NB4 (cell line): ENCODE results near the gene CASQ2.
A peak's percentile ranks its signal among the peaks of the same experiment; 100 is the strongest.

ENCODE experiments used
- DNase-seq: peaks from one replicate; pipeline ENCODE4 v3.0.0; 2010; ENCODE audit warnings: low read depth
- H3K4me3 ChIP-seq: one replicate; pipeline ENCODE4 v1.5.1; 2011; ENCODE audit warnings: mild to moderate bottlenecking, low read depth, low read length, moderate library complexity
- MYC ChIP-seq: IDR thresholded peaks from 2 replicates; pipeline ENCODE4 v1.6.1; 2011; ENCODE audit warnings: low read depth, low read length
- POLR2A ChIP-seq: IDR thresholded peaks from 2 replicates; pipeline ENCODE4 v1.6.1; 2011; ENCODE audit warnings: mild to moderate bottlenecking; ENCODE audit not compliant: insufficient read length; ENCODE audit errors: extremely low read depth
- TF ChIP-seq, protein P1 (sequence below): IDR thresholded peaks from one replicate; pipeline ENCODE4 v1.5.1; 2012; ENCODE audit warnings: low read depth, low read length
- TF ChIP-seq, protein P2 (sequence below): IDR thresholded peaks from 2 replicates; pipeline ENCODE4 v1.6.1; 2011; ENCODE audit warnings: low read depth, low read length

Gene CASQ2

DNA sequence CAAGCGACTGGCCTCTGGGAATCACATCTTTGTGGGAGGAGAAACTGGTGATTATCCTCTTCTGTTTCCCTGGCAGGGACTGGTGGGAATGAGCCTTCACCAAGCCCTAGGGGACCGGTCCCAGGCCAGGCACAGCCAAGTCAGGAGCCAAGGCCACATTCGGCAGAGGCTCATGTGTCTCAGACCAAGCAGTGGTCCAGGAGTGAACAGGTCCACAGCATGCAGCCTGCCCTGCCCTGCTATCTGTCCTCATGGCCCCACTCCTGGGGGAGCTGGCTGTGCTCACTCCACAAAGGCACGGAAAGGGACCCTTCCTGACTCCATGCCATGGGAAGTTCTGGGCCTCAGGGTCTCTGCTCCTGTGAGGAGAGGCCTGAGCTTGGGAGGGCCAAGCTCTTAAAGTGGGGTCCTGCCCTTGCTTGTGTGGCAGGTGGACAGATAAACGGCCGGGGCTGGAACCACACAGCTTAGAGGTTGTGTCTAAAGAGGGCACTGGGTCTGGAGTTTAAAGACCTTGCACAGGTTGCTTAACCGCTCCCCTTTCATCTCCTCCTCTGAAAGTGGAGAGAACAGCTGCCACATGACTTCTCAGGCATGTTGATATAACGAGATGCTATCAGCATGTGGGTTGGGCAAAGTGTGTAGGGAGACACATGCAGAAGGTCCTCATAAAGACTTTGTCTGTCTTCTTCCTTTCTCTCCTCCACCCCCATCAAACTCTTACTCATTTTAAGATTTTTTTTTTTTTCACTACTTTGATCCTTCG lies 57.5 kb downstream of the CASQ2 start:
- DNase-seq: no peak
- no peak overlapping the region for H3K4me3 ChIP-seq
- no peak for TF ChIP-seq POLR2A
- no peak for TF ChIP-seq MYC
- TF ChIP-seq, protein P1, sequence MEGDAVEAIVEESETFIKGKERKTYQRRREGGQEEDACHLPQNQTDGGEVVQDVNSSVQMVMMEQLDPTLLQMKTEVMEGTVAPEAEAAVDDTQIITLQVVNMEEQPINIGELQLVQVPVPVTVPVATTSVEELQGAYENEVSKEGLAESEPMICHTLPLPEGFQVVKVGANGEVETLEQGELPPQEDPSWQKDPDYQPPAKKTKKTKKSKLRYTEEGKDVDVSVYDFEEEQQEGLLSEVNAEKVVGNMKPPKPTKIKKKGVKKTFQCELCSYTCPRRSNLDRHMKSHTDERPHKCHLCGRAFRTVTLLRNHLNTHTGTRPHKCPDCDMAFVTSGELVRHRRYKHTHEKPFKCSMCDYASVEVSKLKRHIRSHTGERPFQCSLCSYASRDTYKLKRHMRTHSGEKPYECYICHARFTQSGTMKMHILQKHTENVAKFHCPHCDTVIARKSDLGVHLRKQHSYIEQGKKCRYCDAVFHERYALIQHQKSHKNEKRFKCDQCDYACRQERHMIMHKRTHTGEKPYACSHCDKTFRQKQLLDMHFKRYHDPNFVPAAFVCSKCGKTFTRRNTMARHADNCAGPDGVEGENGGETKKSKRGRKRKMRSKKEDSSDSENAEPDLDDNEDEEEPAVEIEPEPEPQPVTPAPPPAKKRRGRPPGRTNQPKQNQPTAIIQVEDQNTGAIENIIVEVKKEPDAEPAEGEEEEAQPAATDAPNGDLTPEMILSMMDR: no peak
- TF ChIP-seq, protein P2, sequence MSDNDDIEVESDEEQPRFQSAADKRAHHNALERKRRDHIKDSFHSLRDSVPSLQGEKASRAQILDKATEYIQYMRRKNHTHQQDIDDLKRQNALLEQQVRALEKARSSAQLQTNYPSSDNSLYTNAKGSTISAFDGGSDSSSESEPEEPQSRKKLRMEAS: no peak; the same call in 1 of the 2 replicates

DNA sequence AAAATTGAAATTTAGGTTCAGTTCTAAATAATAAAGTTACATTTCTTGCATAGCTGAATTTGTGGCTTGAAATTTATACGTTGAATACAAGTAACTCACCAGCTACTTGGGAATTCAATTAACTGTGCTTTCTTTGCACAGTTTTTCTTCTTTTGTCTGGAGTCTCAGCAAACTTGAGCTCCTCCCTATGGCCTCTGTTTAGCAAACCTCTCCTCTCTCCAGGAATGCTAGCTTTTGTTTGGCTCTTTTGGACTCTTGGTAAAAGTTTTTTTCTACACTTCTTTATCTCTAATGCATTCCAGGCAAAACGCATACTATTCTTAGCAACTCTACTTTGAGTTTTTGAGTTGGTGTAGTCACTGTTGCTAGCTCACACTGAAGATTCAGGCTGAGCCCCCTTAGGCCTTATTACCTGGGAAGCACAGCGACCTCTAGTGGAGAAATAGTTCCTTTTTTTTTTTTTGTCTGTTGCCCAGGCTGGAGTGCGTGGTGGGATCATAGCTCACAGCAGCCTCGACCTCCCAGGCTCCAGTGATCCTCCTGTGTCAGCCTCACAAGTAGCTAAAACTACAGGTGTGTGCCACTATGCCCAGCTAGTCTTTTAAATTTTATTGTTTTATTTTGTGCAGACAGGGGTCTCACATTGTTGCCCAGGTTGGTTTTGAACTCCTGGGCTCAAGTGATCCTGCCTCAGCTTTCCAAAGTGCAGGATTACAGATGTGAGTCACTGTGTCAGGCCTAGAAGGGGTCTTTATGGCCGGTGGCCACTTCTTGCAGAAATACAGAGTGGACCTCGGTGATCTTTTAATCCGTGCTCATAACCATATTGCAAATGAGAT lies 61.7 kb downstream of the CASQ2 start:
- no peak overlapping the region for H3K4me3 ChIP-seq
- TF ChIP-seq, protein P1: peak; percentile 43
- no peak for TF ChIP-seq MYC
- DNase-seq: peak; percentile 66

DNA sequence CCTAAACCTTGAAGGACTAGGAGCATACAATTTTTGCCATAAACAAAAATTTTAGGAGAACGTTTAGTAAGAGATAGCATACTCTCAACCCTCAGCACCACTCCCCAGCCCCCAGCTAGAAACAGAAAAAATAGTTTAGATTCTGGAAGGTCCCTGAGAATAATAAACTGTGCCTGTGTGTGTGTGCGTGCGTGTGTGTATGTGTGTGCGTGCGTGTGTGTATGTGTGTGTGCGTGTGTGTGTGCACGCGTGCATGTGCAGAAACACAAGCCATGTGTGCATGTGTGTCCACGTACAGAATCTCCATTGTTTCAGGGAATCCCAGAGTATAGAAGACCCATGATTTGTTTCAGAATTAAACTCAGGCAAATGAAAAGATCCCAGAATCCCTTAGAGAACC lies 62.6 kb downstream of the CASQ2 start:
- DNase-seq: no peak
- TF ChIP-seq MYC (no peak), POLR2A (no peak)
- TF ChIP-seq, protein P2: no peak
- TF ChIP-seq, protein P1: no peak
- H3K4me3 ChIP-seq: no peak overlapping the region

DNA sequence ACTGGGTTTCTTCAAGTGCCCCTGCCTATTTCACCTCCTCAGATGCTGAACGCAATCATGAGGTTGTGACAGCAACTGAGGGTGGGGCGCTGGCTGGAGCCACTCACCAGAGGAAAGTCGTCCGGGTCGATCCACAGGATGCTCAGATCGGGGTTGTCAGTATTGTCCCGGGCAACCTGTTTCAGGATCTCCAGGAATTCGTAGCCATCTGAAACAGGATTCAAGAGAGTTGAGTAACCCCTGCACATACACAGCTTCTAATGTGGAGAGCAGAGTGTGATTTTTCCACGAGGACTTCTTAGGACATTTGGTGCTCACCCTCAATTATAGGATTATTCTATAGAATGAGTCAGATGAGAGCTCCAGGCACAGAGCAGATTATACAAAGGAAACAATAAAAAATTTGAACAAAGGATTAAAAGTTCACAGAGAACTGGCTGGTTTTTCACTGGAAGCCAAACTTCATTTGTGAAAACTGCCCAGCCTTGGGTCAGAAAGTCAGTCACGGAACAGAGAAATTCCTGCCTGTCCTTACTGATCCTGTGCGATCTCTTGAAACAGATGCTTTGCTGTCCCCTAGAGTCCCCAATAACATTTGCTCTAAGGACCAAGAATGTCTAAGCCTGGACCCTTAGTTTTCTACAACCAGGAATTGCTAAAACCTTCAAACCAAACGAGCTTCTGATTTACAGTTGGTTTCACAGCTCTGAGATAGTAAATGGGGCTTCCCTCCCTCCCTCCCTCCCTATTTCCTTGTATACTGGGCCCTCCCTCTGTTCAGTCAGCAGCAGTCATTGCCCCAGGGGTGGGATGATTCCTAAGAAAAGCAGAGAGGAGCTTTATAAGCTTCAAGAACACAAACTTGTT lies 63.2 kb downstream of the CASQ2 start:
- TF ChIP-seq MYC (no peak), POLR2A (no peak)
- TF ChIP-seq, protein P1: no peak
- TF ChIP-seq, protein P2: no peak
- DNase-seq: no peak
- no peak overlapping the region for H3K4me3 ChIP-seq

DNA sequence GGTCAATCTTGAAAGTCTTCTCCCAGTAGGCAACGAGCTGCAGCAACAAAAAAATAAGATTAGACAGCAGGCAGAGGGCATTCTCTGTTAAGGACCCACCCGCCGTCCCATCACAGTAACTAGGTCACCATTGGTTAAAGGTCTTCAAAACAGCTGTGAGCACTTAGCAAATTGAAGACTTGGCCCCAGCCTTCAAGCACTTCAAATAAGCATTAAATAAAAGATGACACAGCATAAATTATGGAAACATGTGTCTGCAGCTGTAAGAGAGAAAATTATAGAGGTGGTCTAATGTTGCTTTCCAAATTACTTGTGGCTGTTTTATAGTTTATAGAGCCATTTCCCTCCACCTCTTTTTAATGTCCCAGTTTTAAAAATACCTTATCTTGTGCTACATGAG lies 65.6 kb downstream of the CASQ2 start:
- TF ChIP-seq, protein P1: no peak
- TF ChIP-seq MYC (no peak), POLR2A (no peak)
- TF ChIP-seq, protein P2: no peak
- no peak overlapping the region for H3K4me3 ChIP-seq
- DNase-seq: no peak
